Measurements from ENCODE around the gene UBE4B. TPM values are rescaled to one million over a fixed set of nuclear protein-coding genes. Genes with fewer than 3 reads are reported as not detected.

The UBE4B gene
- total and polyA plus RNA-seq, 2 experiments from 2014 or later = 28.4 to 115 TPM

- Histone ChIP-seq H3K9me2 (ENCODE audit: insufficient read depth) (no peaks in the 10 kb centered on the region), H3K4me3 (no peak overlapping the region), H3K36me3 (ENCODE audit: insufficient read depth) (no peaks in the 10 kb centered on the region), H3K4me1 (ENCODE audit: insufficient read depth) (no peaks in the 10 kb centered on the region), H3K4me2 (no peak overlapping the region), H3K79me2 (replicated peaks; ENCODE audit: insufficient read depth) (no peaks in the 10 kb centered on the region), H3K27ac (ENCODE audit: low read depth) (no peak overlapping the region), H4K20me1 (replicated peaks; ENCODE audit: insufficient read depth) (no peaks in the 10 kb centered on the region), H3K27me3 (ENCODE audit: insufficient read depth) (no peaks in the 10 kb centered on the region), H3F3A (replicated peaks; ENCODE audit: low read depth) (no peaks in the 10 kb centered on the region), H2AFZ (no peak overlapping the region)
- H3K4me3 Mint-ChIP-seq = no peak overlapping the region
- H3K27me3 Mint-ChIP-seq (ENCODE audit: insufficient read depth, low read depth, poor library complexity) = no peaks in the 10 kb centered on the region
- TF ChIP-seq POLR2AphosphoS5 (IDR thresholded peaks at IDR 0.05; ENCODE audit: low read depth) (no peak), CREB1 (CRISPR knock-in tag; IDR thresholded peaks at IDR 0.05; ENCODE audit: low read depth) (no peak), EZH2phosphoT487 (IDR thresholded peaks at IDR 0.05; ENCODE audit: unreplicated experiment) (no peak), ZNF462 (CRISPR knock-in tag; IDR thresholded peaks at IDR 0.05) (no peak), NANOG (IDR thresholded peaks at IDR 0.05; ENCODE audit: borderline replicate concordance) (no peak), JUNB (IDR thresholded peaks at IDR 0.05; ENCODE audit: unreplicated experiment) (no peak), ZNF331 (CRISPR knock-in tag; IDR thresholded peaks at IDR 0.05; ENCODE audit: low read depth) (no peak)
- H3K36me3 Mint-ChIP-seq (ENCODE audit: low read depth) = no peaks in the 10 kb centered on the region
- DNase-seq (ENCODE audit: low spot score) (no peak), ATAC-seq (no peak)
- no peaks in the 10 kb centered on the region for H3K9me3 Mint-ChIP-seq
- H3K27ac Mint-ChIP-seq = no peak overlapping the region
- H3K4me1 Mint-ChIP-seq = no peaks in the 10 kb centered on the region
These were observed 25.6 kb upstream of the UBE4B start for GRCh38 chr1:10007169-10007568.

GRCh38 chr1:10014016-10014415, 18.7 kb upstream of the UBE4B start:
- H3K27ac ChIP-seq (ENCODE audit: low read depth) = no peak overlapping the region
- peaks cover 9% of the 10 kb centered on the region for H3K27me3 Mint-ChIP-seq (ENCODE audit: insufficient read depth, low read depth, poor library complexity)
- no peaks in the 10 kb centered on the region for H3K79me2 ChIP-seq (replicated peaks; ENCODE audit: insufficient read depth)
- no peak overlapping the region for H3K4me2 ChIP-seq
- H3K9me2 ChIP-seq (ENCODE audit: insufficient read depth) = no peaks in the 10 kb centered on the region; the same call in 1 of the 2 replicates
- no peak overlapping the region for H3K4me3 ChIP-seq
- no peaks in the 10 kb centered on the region for H3K4me1 Mint-ChIP-seq
- no peaks in the 10 kb centered on the region for H3K36me3 ChIP-seq (ENCODE audit: insufficient read depth)
- no peak overlapping the region for H3K4me3 Mint-ChIP-seq
- H3F3A ChIP-seq (replicated peaks; ENCODE audit: low read depth) = no peaks in the 10 kb centered on the region
- H4K20me1 ChIP-seq (replicated peaks; ENCODE audit: insufficient read depth) = no peaks in the 10 kb centered on the region
- DNase-seq (ENCODE audit: low spot score) (no peak), ATAC-seq (no peak)
- no peak overlapping the region for H2AFZ ChIP-seq
- no peaks in the 10 kb centered on the region for H3K4me1 ChIP-seq (ENCODE audit: insufficient read depth)
- H3K9me3 Mint-ChIP-seq = no peaks in the 10 kb centered on the region
- H3K27ac Mint-ChIP-seq = no peak overlapping the region
- no peaks in the 10 kb centered on the region for H3K36me3 Mint-ChIP-seq (ENCODE audit: low read depth)
- H3K27me3 ChIP-seq (ENCODE audit: insufficient read depth) = no peaks in the 10 kb centered on the region
- TF ChIP-seq ZNF114 (CRISPR knock-in tag; IDR thresholded peaks at IDR 0.05) (no peak), CREB1 (CRISPR knock-in tag; IDR thresholded peaks at IDR 0.05; ENCODE audit: low read depth) (no peak), EZH2phosphoT487 (IDR thresholded peaks at IDR 0.05; ENCODE audit: unreplicated experiment) (no peak)

All from GM23338 (cell line).